PC-3 (cell line): ENCODE measurements around the gene TMEM87B. TPM values are rescaled to one million over a fixed set of nuclear protein-coding genes. Genes with fewer than 3 reads are reported as not detected.

ENCODE experiments used
- ATAC-seq: fragments of 200-7000 bp; cut with Tn5 transposase; 2 replicates; pipeline ENCODE4 v1.9.1; 2020; ENCODE audit warnings: mild to moderate bottlenecking, moderate library complexity
- BruUV-seq: library from RNA; stranded (reverse); fragments of 400-500 nt; replicated peaks from 2 replicates; lab custom pipeline; 2021; lab: Mats Ljungman, UMichigan
- CTCF ChIA-PET: fragments of 300-600 bp; sonication (Branson Sonifier 250); formaldehyde crosslinking; loops from one replicate; lab custom pipeline; 2022; ENCODE audit warnings: antibody characterized with exemption; lab: Charles Lee
- POLR2A ChIA-PET: fragments of 300-600 bp; sonication (Branson Sonifier 250); formaldehyde crosslinking; loops from one replicate; lab custom pipeline; 2022; ENCODE audit warnings: antibody characterized with exemption; ENCODE audit not compliant: unreplicated experiment; lab: Charles Lee
- DNase-seq: peaks from one replicate; pipeline ENCODE4 v3.0.0-alpha.2; 2015
- H2AFZ ChIP-seq: fragments of 300-600 bp; sonication (generic); 2 replicates; pipeline ENCODE4 v1.6.0; 2016; ENCODE audit warnings: antibody characterized with exemption, low read length
- H3F3A ChIP-seq: fragments of 300-600 bp; sonication (generic); one replicate; pipeline ENCODE4 v1.6.0; 2017; ENCODE audit warnings: antibody characterized with exemption, low read length, control low read depth, mild to moderate bottlenecking; ENCODE audit not compliant: unreplicated experiment
- H3K27ac ChIP-seq: fragments of 300-600 bp; sonication (generic); 2 replicates; pipeline ENCODE4 v1.5.1; 2016; ENCODE audit warnings: mild to moderate bottlenecking, low read length
- H3K27me3 ChIP-seq: fragments of 300-600 bp; sonication (generic); 2 replicates; pipeline ENCODE4 v1.6.1; 2016; ENCODE audit warnings: low read length, mixed read lengths
- H3K36me3 ChIP-seq: fragments of 300-600 bp; sonication (generic); 2 replicates; pipeline ENCODE4 v1.6.1; 2016; ENCODE audit warnings: low read depth, mixed run types, low read length, mixed read lengths
- H3K4me1 ChIP-seq: fragments of 300-600 bp; sonication (generic); 2 replicates; pipeline ENCODE4 v1.5.1; 2016; ENCODE audit warnings: low read length; ENCODE audit not compliant: insufficient read depth
- H3K4me2 ChIP-seq: fragments of 300-600 bp; sonication (generic); 2 replicates; pipeline ENCODE4 v1.6.0; 2016; ENCODE audit warnings: low read length
- H3K4me3 ChIP-seq: fragments of 300-600 bp; sonication (generic); 2 replicates; pipeline ENCODE4 v1.5.1; 2016; ENCODE audit warnings: mild to moderate bottlenecking, low read length, mixed read lengths
- H3K79me2 ChIP-seq: fragments of 300-600 bp; sonication (generic); 2 replicates; pipeline ENCODE4 v1.6.1; 2017; ENCODE audit warnings: low read length, mixed read lengths
- H3K9ac ChIP-seq: fragments of 300-600 bp; sonication (generic); 2 replicates; pipeline ENCODE4 v1.6.0; 2016; ENCODE audit warnings: mild to moderate bottlenecking, low read length
- H3K9me2 ChIP-seq: fragments of 300-600 bp; sonication (generic); replicated peaks from 2 replicates; pipeline ENCODE4 v1.6.1; 2016; ENCODE audit warnings: mixed run types, low read length, mixed read lengths
- H3K9me3 ChIP-seq: fragments of 300-600 bp; sonication (generic); 2 replicates; pipeline ENCODE4 v1.6.1; 2016; ENCODE audit warnings: low read length, mixed read lengths
- H4K20me1 ChIP-seq: fragments of 300-600 bp; sonication (generic); 2 replicates; pipeline ENCODE4 v1.6.1; 2016; ENCODE audit warnings: low read length, mixed read lengths
- EZH2 ChIP-seq: fragments of 300-600 bp; sonication (generic); IDR thresholded peaks from one replicate; pipeline ENCODE4 v1.6.1; 2017; ENCODE audit warnings: antibody characterized with exemption, mild to moderate bottlenecking, low read length; ENCODE audit not compliant: unreplicated experiment
- EZH2phosphoT487 ChIP-seq: fragments of 300-600 bp; sonication (generic); IDR thresholded peaks from 2 replicates; pipeline ENCODE4 v1.6.1; 2018; ENCODE audit warnings: mild to moderate bottlenecking, antibody characterized with exemption, low read length, borderline replicate concordance
- intact Hi-C: fragments of 100-400 bp; cut with micrococcal nuclease; formaldehyde crosslinking; loops from 2 replicates; pipeline ENCODE4 v1.9.0; 2023
- total RNA-seq: library from RNA; depleted of rRNA; stranded (reverse); fragments of >200 nt; gene quantifications from 2 replicates; pipeline ENCODE4 v1.2.3, GENCODE V29; 2014
- TF ChIP-seq, protein P1 (sequence below): fragments of 300-600 bp; sonication (generic); conservative IDR thresholded peaks from 2 replicates; pipeline ENCODE4 v1.5.1; 2017; ENCODE audit warnings: antibody characterized with exemption, low read depth, mild to moderate bottlenecking, low read length

Gene TMEM87B
- total RNA-seq, 1 experiment from 2014 or later = 11.2 TPM

DNA sequence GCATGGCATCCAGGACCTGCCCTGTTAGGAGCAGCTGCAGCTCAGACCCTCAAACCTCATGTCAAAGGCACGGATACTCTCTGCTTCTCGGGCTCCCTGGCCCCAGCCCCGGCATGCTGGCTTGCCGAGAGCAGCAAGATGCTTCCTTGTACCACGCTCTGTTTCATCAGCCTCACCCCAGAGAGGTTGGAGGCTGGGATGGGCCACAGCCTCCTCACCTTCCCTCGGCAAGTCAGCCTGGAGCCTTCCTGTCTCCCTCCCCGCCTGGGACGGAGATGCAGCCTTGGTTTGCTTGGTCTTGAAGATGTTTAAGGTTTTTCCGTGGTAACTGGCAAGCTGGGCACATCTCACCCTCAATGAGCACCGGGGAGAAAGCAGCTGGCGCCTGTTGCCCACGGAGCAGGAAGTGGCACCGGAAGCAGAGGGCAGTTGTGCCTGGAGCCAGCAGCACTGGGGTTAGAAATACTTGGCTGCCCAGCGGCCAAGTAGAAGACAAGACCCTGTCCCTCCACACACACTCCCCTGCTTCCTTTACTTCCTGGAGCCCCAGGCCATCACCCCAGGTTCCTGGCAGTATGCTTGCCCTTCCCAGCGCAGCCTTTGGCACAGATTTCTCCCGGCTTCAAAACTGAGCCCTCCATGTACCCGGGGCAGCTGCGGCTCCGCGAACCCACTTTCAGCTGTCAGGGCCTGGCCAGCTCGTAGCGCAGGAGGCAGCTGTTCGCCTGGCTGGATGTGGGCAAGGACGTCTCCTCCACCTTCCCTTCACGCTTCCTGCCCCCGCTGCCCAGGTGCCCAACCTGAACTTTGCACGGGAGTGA, 100.5 kb downstream of the TMEM87B start:
- TF ChIP-seq EZH2phosphoT487 (no peak), EZH2 (no peak)
- TF ChIP-seq, protein P1, sequence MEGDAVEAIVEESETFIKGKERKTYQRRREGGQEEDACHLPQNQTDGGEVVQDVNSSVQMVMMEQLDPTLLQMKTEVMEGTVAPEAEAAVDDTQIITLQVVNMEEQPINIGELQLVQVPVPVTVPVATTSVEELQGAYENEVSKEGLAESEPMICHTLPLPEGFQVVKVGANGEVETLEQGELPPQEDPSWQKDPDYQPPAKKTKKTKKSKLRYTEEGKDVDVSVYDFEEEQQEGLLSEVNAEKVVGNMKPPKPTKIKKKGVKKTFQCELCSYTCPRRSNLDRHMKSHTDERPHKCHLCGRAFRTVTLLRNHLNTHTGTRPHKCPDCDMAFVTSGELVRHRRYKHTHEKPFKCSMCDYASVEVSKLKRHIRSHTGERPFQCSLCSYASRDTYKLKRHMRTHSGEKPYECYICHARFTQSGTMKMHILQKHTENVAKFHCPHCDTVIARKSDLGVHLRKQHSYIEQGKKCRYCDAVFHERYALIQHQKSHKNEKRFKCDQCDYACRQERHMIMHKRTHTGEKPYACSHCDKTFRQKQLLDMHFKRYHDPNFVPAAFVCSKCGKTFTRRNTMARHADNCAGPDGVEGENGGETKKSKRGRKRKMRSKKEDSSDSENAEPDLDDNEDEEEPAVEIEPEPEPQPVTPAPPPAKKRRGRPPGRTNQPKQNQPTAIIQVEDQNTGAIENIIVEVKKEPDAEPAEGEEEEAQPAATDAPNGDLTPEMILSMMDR = no peak
- DNase-seq = no peak
- no peaks in the 10 kb centered on the region for H3K9me3 ChIP-seq
- POLR2A ChIA-PET = no interaction called here
- H3K4me2 ChIP-seq = no peak overlapping the region
- intact Hi-C loops = no loop called here
- H3K4me3 ChIP-seq = no peak overlapping the region
- ATAC-seq = no peak
- no peaks in the 10 kb centered on the region for H3K9me2 ChIP-seq
- no peaks in the 10 kb centered on the region for H3K27me3 ChIP-seq
- no peaks in the 10 kb centered on the region for H4K20me1 ChIP-seq
- no peaks in the 10 kb centered on the region for H3F3A ChIP-seq
- no peaks in the 10 kb centered on the region for H3K4me1 ChIP-seq
- H3K27ac ChIP-seq = no peak overlapping the region
- H3K36me3 ChIP-seq = no peaks in the 10 kb centered on the region
- H3K79me2 ChIP-seq = no peaks in the 10 kb centered on the region
- no peak overlapping the region for H2AFZ ChIP-seq
- H3K9ac ChIP-seq = no peak overlapping the region
- CTCF ChIA-PET = no interaction called here
- BruUV-seq = no TSS peak

- peak; percentile 43 for ATAC-seq
- Histone ChIP-seq H3K27me3 (no peaks in the 10 kb centered on the region), H3K9ac (no peak overlapping the region), H3K9me3 (no peaks in the 10 kb centered on the region), H3K4me1 (no peaks in the 10 kb centered on the region), H3K4me2 (no peak overlapping the region), H3K4me3 (no peak overlapping the region), H3F3A (no peaks in the 10 kb centered on the region), H4K20me1 (no peaks in the 10 kb centered on the region), H3K79me2 (no peaks in the 10 kb centered on the region), H3K36me3 (no peaks in the 10 kb centered on the region), H3K9me2 (no peaks in the 10 kb centered on the region), H3K27ac (no peak overlapping the region), H2AFZ (no peak overlapping the region)
- TF ChIP-seq EZH2 (no peak), EZH2phosphoT487 (no peak)
- TF ChIP-seq, protein P1 = no peak
- BruUV-seq = no TSS peak
- ChIA-PET CTCF (no interaction called here), POLR2A (no interaction called here)
- intact Hi-C loops = no loop called here
- DNase-seq = no peak
Measured at GRCh38 chr2:112156152-112156986, 101.3 kb downstream of the TMEM87B start.
